SIG-M5 treated with dmso at 0.1 percent for 504 hours (cell line): ENCODE results near the gene TMEM191C.
"Not testable (repeated sequence)": the region's sequence is repeated elsewhere in the genome, so short reads cannot be mapped to it uniquely, and the experiment has no call there.

Experiments
- DNase-seq: peaks from one replicate; lab custom pipeline; 2025; ENCODE audit not compliant: unreplicated experiment; lab: John Stamatoyannopoulos, UW

TMEM191C gene

GRCh38 chr22:21467337-21468193 is at the start of gene TMEM191C:
TMEM191C (plus strand) TSS chr22:21467387; CDS start chr22:21467460, 73 bp downstream.
- DNase-seq, result not testable (repeated sequence)

- DNase-seq, result not testable (repeated sequence)
Observed at GRCh38 chr22:21417853-21418252, 49.3 kb upstream of the TMEM191C start.

DNA sequence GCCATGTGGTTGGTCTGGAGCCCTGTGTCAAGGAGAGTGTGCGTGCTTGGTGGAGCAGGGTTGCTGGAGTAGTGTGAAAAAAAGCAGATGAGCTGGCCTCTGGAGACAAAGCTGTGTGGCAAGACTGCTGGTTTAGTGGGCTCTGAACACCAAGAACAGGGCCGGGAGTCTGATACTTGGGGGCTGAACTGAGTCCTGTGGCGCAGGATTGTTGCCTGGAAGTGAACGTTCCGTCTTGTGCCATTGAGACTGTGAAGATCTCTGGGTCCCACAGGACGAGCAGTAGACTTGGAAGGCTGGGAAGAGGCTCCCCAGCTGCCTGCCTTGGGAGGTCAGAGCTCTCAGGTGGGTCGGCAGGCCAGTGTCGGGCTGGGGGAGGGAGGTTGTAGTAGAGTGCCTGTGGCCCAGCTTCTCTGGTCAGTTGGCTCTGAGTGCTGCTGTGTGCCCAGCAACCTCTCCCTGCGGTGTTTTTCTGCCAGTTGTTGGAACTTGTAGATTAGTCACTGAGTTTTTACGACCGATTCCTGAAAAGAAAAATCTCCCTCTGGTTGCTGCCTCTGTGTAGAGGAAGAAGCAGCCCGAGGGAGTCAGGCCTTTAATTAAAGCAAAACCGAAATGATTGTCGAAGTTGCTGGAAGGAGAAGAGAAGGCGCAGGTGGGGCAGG is 48.1 kb upstream of the TMEM191C start:
- not testable (repeated sequence) for DNase-seq

DNA sequence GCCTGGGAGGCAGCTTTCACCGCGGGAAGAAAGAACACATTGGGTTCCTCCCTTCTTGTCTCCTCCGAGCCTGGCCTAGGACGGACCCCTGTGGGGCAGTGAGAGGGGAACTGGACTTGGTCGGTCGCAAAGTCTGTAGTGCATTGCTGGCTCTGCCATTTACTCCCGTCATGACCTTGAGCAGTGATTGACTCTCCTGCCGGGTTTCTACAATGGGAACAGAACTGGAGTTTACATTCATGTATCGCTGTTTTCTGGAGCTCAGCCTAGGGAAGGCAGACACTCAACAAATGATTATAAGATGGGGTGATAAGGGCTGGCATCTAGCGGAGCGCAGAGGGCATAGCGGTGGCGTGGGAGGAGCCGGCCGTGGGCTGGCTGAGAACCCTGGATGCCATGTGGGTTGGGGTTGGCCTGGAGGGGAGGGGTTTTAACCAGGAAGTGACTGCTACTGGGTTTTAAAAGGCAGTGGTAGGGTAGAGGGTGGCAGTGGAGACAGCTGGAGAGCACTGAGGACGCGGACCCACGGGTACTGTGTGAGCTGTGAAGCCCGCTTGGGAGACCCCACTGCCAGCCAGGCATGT is 46.9 kb upstream of the TMEM191C start:
- DNase-seq, result not testable (repeated sequence)

- not testable (repeated sequence) for DNase-seq
Observed at GRCh38 chr22:21424084-21424709, 43.0 kb upstream of the TMEM191C start.

DNA sequence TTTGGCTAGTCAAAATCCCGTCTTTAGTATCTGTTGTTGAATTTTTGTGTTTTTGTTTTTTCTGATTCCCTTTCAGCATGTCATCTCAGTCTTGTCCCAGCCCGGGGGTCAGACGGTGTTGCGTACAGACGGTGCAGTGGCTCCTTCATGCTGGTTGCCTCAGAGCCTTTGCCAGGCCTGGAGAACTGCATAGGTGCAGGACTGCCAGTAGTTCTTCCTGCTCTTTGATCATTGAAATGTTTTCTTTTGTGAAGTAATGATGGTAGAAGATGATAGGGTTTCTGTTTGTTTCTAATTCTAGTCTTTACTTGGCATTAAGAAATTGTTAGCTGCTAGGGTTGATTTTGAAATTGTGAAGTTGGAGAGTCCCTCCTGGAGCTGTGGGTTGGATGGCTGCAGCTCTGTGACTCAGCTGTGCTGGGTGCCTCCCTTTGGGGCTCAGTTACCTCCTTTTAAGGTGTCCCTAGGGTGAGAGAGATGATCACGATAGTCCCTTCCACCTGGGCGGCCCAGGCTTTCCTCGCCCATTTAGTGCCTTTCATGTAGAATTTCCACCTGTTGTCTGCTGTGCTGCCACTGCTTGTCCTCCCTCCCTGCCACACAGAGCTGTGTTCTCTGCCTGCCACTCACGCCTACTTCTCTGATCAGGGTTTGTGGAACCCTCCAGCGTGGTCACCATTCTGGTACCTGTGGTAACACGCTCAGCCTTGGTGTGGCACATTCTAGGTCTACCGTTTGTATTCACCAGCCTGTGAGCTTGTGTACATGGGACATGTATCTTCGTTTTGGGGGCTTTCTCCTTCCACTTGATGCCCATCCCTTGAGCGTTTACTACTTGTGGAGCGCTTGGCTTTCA is 32.6 kb upstream of the TMEM191C start:
- not testable (repeated sequence) for DNase-seq

DNA sequence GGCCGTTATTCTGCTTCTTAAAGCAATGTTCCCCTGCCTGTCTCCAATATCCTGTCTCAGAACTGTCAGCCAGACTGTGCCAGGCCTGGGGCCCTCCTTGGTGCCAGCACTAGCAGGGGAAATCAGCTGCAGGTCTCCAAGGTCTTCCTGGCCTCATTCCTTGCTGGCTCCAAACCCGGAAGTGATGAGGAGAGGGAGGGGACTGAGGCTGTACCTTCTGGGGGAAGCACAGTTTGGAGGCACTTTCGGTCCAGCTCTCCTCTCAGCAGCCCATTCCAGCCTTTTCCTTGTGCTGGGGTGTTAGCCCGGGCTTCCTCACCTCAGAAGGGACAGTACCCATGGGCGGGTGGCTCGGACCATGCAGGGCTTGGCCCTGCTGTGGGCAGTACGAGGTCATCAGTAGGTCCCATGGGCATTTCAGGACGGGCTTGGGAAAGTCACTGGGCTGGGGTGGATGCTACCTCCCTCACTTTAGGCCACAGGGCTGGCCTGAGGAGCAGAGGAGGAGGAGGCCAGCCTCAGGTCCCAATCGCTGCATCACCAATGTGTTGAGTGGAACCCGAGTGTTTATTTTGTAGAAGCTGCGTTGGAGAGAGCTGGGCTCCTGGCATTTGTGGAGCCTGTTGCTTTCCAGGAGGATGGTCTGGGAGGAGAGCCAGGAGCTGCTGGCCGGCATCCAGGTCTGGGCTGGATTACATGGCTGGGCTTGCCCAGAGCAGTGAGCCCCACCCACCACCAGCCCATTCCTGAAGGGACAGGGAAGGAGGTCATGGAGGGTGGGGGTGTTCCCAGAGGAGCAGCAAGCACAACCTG is 31.0 kb upstream of the TMEM191C start:
- not testable (repeated sequence) for DNase-seq

GRCh38 chr22:21438013-21438412 is 29.2 kb upstream of the TMEM191C start:
- DNase-seq, result not testable (repeated sequence)

DNA sequence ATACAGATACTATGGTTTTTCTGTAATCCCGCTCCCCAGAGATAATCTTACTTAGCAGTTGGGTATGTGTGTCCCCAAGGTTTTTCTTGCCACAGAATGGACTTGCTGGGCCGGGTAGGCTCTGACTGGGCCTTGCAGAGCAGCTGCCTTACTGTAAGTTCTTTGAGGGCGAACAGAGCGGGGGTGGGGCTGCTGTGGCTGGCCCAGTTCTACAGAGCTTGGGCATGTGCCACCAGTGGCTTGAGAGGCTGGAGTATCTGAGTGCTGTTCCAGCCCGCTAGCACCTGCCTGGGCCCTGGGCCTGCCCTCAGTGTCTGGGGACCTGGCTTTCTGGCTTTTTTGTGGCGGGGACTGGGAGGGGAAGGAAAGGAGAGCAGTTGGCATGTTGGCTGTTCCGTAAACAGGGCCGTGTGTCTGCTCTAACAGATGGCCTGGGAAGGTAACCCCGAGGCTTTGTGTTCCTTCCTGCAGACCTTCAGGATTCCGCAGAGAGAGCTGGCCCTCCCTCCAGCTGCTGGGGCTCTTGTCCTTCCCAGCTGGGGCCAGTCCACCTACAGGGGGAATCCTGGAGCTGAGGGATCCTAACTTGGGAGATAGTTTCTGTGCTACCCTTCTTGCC is 27.1 kb upstream of the TMEM191C start:
- DNase-seq, result not testable (repeated sequence)

GRCh38 chr22:21440676-21441075 is 26.5 kb upstream of the TMEM191C start:
- DNase-seq, result not testable (repeated sequence)

DNA sequence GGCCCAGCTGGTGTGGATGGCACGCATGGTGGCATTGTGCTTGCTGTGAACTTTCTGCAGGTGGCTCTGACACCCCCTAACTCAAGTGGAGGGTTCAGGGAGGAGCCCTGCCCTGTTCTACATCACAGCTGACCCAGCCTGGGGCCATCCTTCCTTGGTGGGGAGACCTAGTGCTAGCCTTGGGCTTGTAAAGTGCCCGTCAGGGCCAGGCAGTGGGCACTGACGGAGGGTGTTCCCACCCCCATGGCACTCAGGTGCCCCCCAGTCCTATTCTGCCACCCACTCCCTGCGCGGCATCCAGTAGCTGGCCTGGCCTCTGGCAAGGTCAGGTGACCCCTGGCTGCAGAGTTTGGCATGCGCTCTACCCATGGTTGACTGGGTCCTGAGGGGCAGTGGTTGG is 26.0 kb upstream of the TMEM191C start:
- not testable (repeated sequence) for DNase-seq

- not testable (repeated sequence) for DNase-seq
Observed at GRCh38 chr22:21442123-21442522, 25.1 kb upstream of the TMEM191C start.

DNA sequence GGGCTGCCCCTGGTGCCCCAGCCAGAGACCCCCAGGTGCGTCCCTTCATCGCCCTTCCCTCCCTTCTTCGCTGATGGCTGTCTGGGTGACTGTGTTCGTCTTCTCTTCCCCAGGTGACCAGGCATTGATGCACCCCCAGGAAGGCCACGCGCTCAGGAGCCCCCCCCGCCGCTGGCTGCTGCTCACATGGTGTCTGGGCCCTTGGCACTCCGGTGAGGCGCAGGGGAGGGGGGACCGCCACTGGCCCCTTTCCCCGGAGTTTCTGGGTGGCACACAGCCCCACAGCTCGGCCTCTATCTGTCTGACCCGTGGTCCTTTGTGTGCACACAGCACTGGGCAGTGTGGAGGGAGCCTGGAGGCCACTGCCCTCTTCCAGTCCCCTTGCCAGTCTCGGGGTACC is 24.5 kb upstream of the TMEM191C start:
- not testable (repeated sequence) for DNase-seq

DNA sequence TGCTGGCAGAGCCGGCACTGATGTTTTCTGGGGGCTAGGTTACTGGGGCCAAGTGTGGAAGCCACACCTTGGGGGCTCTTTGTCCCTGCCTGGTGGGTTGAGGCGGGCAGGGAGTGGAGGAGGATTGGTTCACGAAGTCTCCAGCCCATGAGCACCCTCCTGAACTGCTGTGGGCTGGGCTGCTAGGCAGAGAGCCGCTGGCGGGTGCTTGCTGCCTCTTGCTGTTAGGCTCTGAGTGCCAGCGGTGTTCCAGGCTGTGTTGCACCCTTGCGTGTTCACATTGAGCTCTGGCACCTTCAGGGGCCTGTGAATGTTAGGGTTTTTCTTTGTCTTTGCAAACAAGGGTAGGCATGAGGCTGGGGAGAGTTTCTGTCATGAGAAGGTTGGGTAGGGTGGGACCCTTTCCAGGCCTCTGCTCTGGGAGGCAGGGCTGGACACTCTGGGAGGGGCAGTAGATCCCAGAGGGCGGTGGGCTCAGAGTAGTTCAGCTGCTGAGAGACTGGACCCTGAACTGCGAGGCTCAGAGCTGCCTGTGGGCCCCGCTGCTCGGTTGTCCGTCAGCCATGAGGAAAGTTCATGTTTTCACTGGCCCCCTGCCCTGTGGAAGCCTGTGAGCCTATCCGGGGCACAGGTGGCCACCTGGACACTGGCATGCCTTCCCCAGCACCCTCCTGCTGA is 24.0 kb upstream of the TMEM191C start:
- DNase-seq, result no peak

GRCh38 chr22:21443735-21444421 is 23.3 kb upstream of the TMEM191C start:
- DNase-seq, result no peak

GRCh38 chr22:21444701-21445436 is 22.3 kb upstream of the TMEM191C start:
- no peak for DNase-seq

DNA sequence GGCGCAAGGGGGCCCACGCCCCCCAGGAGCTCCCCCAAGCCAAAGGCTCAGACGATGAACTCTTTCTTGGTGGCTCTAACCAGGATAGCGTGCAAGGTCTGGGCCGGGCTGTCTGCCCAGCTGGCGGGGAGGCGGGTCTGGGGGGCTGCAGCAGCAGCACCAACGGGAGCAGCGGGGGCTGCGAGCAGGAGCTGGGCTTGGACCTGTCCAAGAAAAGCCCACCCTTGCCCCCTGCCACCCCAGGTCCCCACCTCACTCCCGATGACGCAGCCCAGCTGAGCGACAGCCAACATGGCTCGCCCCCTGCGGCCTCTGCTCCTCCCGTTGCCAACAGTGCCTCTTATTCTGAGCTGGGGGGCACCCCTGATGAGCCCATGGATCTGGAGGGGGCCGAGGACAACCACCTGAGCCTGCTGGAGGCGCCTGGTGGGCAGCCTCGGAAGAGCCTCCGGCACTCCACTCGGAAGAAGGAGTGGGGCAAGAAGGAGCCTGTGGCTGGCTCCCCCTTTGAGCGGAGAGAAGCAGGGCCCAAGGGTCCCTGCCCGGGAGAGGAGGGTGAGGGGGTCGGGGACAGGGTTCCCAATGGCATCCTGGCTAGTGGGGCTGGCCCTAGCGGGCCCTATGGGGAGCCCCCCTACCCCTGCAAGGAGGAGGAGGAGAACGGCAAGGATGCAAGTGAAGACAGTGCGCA is 21.6 kb upstream of the TMEM191C start:
- no peak for DNase-seq
